DND-41 (cell line): ENCODE results near the gene PITPNM2.

ENCODE experiments used
- ATAC-seq: fragments of 200-7000 bp; cut with Tn5 transposase; 3 replicates; pipeline ENCODE4 v1.9.1; 2021; ENCODE audit warnings: low read depth; ENCODE audit not compliant: insufficient read depth
- DNase-seq: peaks from one replicate; pipeline ENCODE4 v3.0.0-alpha.2; 2020
- H2AFZ ChIP-seq: 2 replicates; pipeline ENCODE4 v1.6.0; 2012; ENCODE audit warnings: low read depth, low read length
- H3K27ac ChIP-seq: 2 replicates; pipeline ENCODE4 v1.5.1; 2012; ENCODE audit warnings: low read length, inconsistent platforms
- H3K27me3 ChIP-seq: fragments of 200-600 bp; sonication (generic); 2 replicates; pipeline ENCODE4 v1.6.0; 2012; ENCODE audit warnings: low read length, mild to moderate bottlenecking, inconsistent platforms; ENCODE audit not compliant: insufficient read depth, poor library complexity
- H3K36me3 ChIP-seq: 2 replicates; pipeline ENCODE4 v1.5.1; 2012; ENCODE audit warnings: low read length, inconsistent platforms; ENCODE audit not compliant: insufficient read depth
- H3K4me1 ChIP-seq: 2 replicates; pipeline ENCODE4 v1.5.1; 2012; ENCODE audit warnings: mild to moderate bottlenecking, low read length; ENCODE audit not compliant: insufficient read depth
- H3K4me2 ChIP-seq: 2 replicates; pipeline ENCODE4 v1.6.0; 2012; ENCODE audit warnings: mild to moderate bottlenecking, moderate library complexity, low read length, inconsistent platforms; ENCODE audit not compliant: insufficient read depth
- H3K4me3 ChIP-seq, 2 experiments: fragments of 200-600 bp in 1 of 2; shearing (Covaris generic) in 1 of 2; 2 replicates each; pipeline ENCODE4 v1.5.1; 2012 to 2016; ENCODE audit warnings: inconsistent platforms in 2 of 2, low read length in 2 of 2, mild to moderate bottlenecking in 2 of 2, low read depth in 1 of 2, moderate library complexity in 1 of 2
- H3K79me2 ChIP-seq: 2 replicates; pipeline ENCODE4 v1.6.0; 2012; ENCODE audit warnings: low read length, inconsistent platforms; ENCODE audit not compliant: insufficient read depth
- H3K9ac ChIP-seq: 2 replicates; pipeline ENCODE4 v1.6.0; 2012; ENCODE audit warnings: low read depth, mild to moderate bottlenecking, inconsistent platforms, low read length, moderate library complexity
- H3K9me3 ChIP-seq: 2 replicates; pipeline ENCODE4 v1.5.1; 2012; ENCODE audit warnings: low read length, moderate library complexity, mild to moderate bottlenecking, inconsistent platforms; ENCODE audit not compliant: insufficient read depth, severe bottlenecking
- H4K20me1 ChIP-seq: 2 replicates; pipeline ENCODE4 v1.6.0; 2012; ENCODE audit warnings: low read length; ENCODE audit not compliant: insufficient read depth
- CTCF ChIP-seq: IDR thresholded peaks from 2 replicates; pipeline ENCODE4 v1.5.1; 2012; ENCODE audit warnings: borderline replicate concordance, low read length, moderate library complexity, mild to moderate bottlenecking; ENCODE audit not compliant: poor library complexity, severe bottlenecking; ENCODE audit errors: extremely low read depth
- EZH2 ChIP-seq: IDR thresholded peaks from 3 replicates; pipeline ENCODE4 v1.6.1; 2012; ENCODE audit warnings: borderline replicate concordance, low read depth, mild to moderate bottlenecking, moderate library complexity, low read length, inconsistent platforms; ENCODE audit not compliant: severe bottlenecking

Gene PITPNM2

GRCh38 chr12:123163227-123163626 lies 12.3 kb upstream of the PITPNM2 start:
- Histone ChIP-seq H3K36me3 (peaks cover 95% of the 10 kb centered on the region), H3K9me3 (no peaks in the 10 kb centered on the region), H2AFZ (no peak overlapping the region), H3K27me3 (no peaks in the 10 kb centered on the region), H4K20me1 (no peaks in the 10 kb centered on the region), H3K4me3 (no peak overlapping the region), H3K4me1 (no peaks in the 10 kb centered on the region), H3K9ac (no peak overlapping the region), H3K27ac (no peak overlapping the region), H3K79me2 (no peaks in the 10 kb centered on the region), H3K4me2 (no peak overlapping the region)
- DNase-seq: no peak
- no peak for TF ChIP-seq CTCF
- TF ChIP-seq EZH2: no peak
- ATAC-seq: no peak

DNA sequence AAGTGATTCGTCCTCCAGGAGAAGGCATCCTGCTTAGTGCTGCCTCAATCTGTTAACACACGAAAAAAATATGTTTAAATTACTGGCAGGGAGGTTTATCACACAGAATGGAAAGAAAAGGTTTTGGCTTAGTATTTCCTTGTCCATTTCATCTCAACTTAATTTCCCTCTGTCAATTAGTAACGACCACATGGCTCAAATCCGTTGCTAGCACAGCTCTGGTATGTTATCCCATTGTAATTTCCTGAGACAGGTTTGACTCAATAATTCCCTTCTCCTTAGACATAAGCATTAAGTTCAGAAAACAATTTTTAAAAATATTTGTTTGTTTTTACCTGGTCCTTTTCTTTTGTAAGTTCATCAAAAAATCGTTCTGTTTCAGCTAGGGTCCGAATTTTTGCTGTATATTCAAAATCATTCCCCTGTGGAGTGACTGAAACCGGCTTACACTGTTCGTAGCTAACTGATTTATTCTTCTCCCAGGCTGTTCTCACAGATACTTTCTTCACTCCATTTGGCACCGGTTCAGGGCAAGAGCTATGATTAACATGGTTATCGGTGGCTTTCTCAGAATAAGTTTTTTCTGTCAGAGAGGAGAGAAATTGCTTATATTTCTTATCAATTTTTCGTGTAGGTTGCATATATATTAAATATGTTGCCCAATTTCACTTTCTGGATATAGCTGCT lies 10.1 kb upstream of the PITPNM2 start:
- no peaks in the 10 kb centered on the region for H3K4me1 ChIP-seq
- no peak for ATAC-seq
- no peak overlapping the region for H3K4me3 ChIP-seq
- no peaks in the 10 kb centered on the region for H3K27me3 ChIP-seq
- TF ChIP-seq EZH2 (no peak), CTCF (no peak)
- no peak for DNase-seq
- H3K9ac ChIP-seq: no peak overlapping the region
- H3K4me2 ChIP-seq: no peak overlapping the region
- H3K36me3 ChIP-seq: peaks cover 87% of the 10 kb centered on the region
- H3K79me2 ChIP-seq: no peaks in the 10 kb centered on the region
- H3K9me3 ChIP-seq: no peaks in the 10 kb centered on the region
- no peaks in the 10 kb centered on the region for H4K20me1 ChIP-seq
- H3K27ac ChIP-seq: no peak overlapping the region
- H2AFZ ChIP-seq: no peak overlapping the region

DNA sequence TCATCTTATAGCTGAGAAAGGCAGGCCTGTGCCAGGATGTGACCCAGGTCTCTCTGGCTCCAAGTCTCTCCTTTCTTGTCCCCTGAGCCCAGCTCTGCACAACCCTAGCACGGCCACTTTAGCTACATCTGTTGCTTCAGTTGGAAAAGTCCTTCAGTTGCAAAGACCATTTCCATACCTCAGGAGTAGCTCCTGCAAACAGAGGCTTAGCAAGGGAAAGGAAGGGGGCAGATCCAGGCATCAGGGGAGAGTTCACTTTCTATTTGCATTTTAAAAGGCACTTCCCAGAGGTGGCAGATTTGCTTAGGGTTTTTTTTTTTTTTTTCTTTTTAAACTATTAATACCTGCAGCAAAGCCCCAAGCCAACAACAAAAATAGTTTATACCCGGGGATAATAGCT lies 3.0 kb upstream of the PITPNM2 start:
- H2AFZ ChIP-seq: no peak overlapping the region
- peaks cover 10% of the 10 kb centered on the region for H4K20me1 ChIP-seq
- no peak for TF ChIP-seq CTCF
- no peak for TF ChIP-seq EZH2
- H3K9ac ChIP-seq: no peak overlapping the region
- peaks cover 26% of the 10 kb centered on the region for H3K36me3 ChIP-seq
- no peak for DNase-seq
- H3K4me2 ChIP-seq: no peak overlapping the region
- H3K79me2 ChIP-seq: peaks cover 9% of the 10 kb centered on the region
- no peak for ATAC-seq
- no peak overlapping the region for H3K27ac ChIP-seq
- peaks cover 26% of the 10 kb centered on the region for H3K4me1 ChIP-seq
- H3K9me3 ChIP-seq: no peaks in the 10 kb centered on the region
- H3K27me3 ChIP-seq: peaks cover 26% of the 10 kb centered on the region
- no peak overlapping the region for H3K4me3 ChIP-seq

DNA sequence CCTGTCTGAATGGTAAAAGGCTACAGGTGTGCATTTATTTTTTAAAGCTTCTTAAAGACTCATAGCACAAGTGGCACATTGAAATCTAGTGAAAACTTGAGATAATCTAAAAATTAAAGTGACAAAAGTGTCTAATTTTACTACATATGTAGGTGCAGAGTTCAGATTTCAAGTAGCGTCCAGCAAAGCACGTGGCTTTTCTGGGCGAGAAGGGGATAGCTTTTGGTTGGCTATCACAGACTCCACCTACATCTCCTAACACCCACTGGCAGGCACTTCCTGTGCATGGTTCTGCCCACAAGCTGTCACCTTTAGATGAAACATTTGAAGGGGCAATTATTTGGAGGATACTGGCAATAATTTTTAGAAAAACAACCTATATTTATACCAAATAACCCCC lies 1.9 kb upstream of the PITPNM2 start:
- H2AFZ ChIP-seq: no peak overlapping the region
- DNase-seq: peak; percentile 25
- TF ChIP-seq EZH2 (no peak), CTCF (no peak)
- peaks cover 14% of the 10 kb centered on the region for H3K79me2 ChIP-seq
- H3K9me3 ChIP-seq: no peaks in the 10 kb centered on the region
- no peak overlapping the region for H3K4me2 ChIP-seq
- ATAC-seq: 0 out of 3 replicates have a peak, but pooled peaks have one; percentile 25
- peaks cover 30% of the 10 kb centered on the region for H3K4me1 ChIP-seq
- H3K4me3 ChIP-seq: no peak overlapping the region
- peaks cover 35% of the 10 kb centered on the region for H3K27me3 ChIP-seq
- no peak overlapping the region for H3K27ac ChIP-seq
- peaks cover 10% of the 10 kb centered on the region for H4K20me1 ChIP-seq
- no peak overlapping the region for H3K9ac ChIP-seq
- peaks cover 19% of the 10 kb centered on the region for H3K36me3 ChIP-seq
